ENCODE data around the gene HACL1. TPM values are rescaled to one million over a fixed set of nuclear protein-coding genes. Genes with fewer than 3 reads are reported as not detected.

HACL1 gene
- total RNA-seq, 5 donors from 2014 or later (not counting 1 experiment from before 2014, with no cell fraction given), result 27.7 to 38.0 (median 34.2) TPM

DNA sequence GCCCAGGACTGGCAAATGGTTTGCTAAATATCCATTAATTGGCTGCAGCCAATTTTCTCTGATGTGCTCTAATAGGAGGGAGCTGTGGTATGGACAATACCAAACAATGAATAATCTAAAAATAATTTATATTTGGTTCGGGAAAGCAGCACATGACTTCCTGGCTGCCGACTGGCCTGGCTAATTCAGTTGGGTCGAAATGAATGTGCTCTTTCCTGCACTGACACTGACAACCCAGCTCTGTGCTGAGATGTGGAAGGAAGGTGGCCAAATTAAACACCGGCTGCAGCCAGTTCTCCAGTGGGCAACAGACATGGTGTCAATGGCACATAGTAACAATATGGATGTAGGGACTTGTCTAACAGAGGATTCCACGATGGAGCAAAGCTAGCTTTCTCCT, 58.8 kb downstream of the HACL1 start:
- H3K9me3 Mint-ChIP-seq, result peaks cover 6 to 12% (median 10%) of the 10 kb centered on the region in 3 donors
- H3K4me1 ChIP-seq (ENCODE audit: control insufficient read depth in 1 of 2, extremely low read depth in 1 of 2, insufficient read depth in 2 of 2, low read length in 2 of 2), result peaks cover 4 to 16% of the 10 kb centered on the region in 2 experiments
- CTCF ChIA-PET, result no interaction called here

DNA sequence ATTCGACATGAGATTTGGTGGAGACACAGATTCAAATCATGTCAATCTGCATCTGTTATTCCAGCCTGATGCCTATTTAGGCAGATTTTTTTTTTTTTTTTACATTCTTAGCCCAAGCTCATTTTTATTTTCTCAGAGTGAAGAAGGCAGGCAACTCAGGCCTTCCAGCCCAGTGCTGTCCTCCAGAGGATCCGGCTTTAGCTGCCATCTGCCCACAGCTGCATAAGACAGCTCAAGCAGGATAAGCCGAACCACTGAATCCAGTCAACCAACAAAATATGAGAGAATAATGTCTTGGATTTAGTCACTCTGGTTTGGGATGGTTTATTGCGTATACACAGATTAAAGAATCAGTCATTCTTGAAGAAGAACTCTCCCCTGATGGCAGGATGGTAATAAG, 60.0 kb downstream of the HACL1 start:
- Mint-ChIP-seq H3K4me1 (peaks cover 34 to 55% (median 44%) of the 10 kb centered on the region in 3 donors), H3K27ac (peak overlapping the region in 1 of 2 donors; percentile 82), H3K9me3 (peaks cover 0 to 5% (median 4%) of the 10 kb centered on the region in 3 donors), H3K27me3 (no peaks in the 10 kb centered on the region), H3K36me3 (peaks cover 3% of the 10 kb centered on the region), H3K4me3 (no peak overlapping the region)
- Histone ChIP-seq H3K9me3 (no peaks in the 10 kb centered on the region), H3K4me3 (ENCODE audit: control insufficient read depth in 1 of 2, extremely low read depth in 1 of 2, low read length in 1 of 2) (no peak overlapping the region), H3K27me3 (replicated peaks in 1 of 2; ENCODE audit: control insufficient read depth in 2 of 2, extremely low read depth in 1 of 2, insufficient read depth in 2 of 2, low read length in 1 of 2) (no peaks in the 10 kb centered on the region), H3K4me1 (ENCODE audit: control insufficient read depth in 1 of 2, extremely low read depth in 1 of 2, insufficient read depth in 2 of 2, low read length in 2 of 2) (peaks cover 13 to 23% of the 10 kb centered on the region in 2 experiments), H3K27ac (ENCODE audit: low read length) (no peak overlapping the region), H3K36me3 (ENCODE audit: control insufficient read depth in 2 of 2, extremely low read depth in 1 of 2, insufficient read depth in 1 of 2, low read length in 1 of 2) (no peaks in the 10 kb centered on the region)
- WGBS (ENCODE audit: insufficient coverage), result no CpG with 5 or more reads among the region's 4 CpGs
- CTCF ChIA-PET, result no interaction called here
- POLR2A ChIA-PET, result no interaction called here
- no peak for ATAC-seq (replicated peaks in 1 of 4)
- no peak for DNase-seq

More for the DNA sequence above, 58.8 kb downstream of the HACL1 start:
- no peaks in the 10 kb centered on the region for H3K36me3 ChIP-seq (ENCODE audit: control insufficient read depth in 2 of 2, extremely low read depth in 1 of 2, insufficient read depth in 1 of 2, low read length in 1 of 2)
- H3K4me3 ChIP-seq (ENCODE audit: control insufficient read depth in 1 of 2, extremely low read depth in 1 of 2, low read length in 1 of 2), result no peak overlapping the region
- WGBS (ENCODE audit: insufficient coverage), result 60% methylated on average over 2 of the region's 5 CpGs
- no peaks in the 10 kb centered on the region for H3K9me3 ChIP-seq
- DNase-seq (no peak), ATAC-seq (replicated peaks in 1 of 4) (no peak)
- H3K36me3 Mint-ChIP-seq, result peaks cover 9% of the 10 kb centered on the region
- H3K27me3 Mint-ChIP-seq, result no peaks in the 10 kb centered on the region
- POLR2A ChIA-PET, result interaction anchor here in 1 of 2 donors (0.6 kb wide), 1 partner anchor 13 kb away, joined by 6 read pairs; no protein-coding TSS in a partner anchor
- no peaks in the 10 kb centered on the region for H3K27me3 ChIP-seq (replicated peaks in 1 of 2; ENCODE audit: control insufficient read depth in 2 of 2, extremely low read depth in 1 of 2, insufficient read depth in 2 of 2, low read length in 1 of 2)
- H3K4me3 Mint-ChIP-seq, result no peak overlapping the region
- H3K27ac Mint-ChIP-seq, result no peak overlapping the region
- H3K4me1 Mint-ChIP-seq, result peaks cover 22 to 43% (median 32%) of the 10 kb centered on the region in 3 donors
- H3K27ac ChIP-seq (ENCODE audit: low read length), result no peak overlapping the region

DNA sequence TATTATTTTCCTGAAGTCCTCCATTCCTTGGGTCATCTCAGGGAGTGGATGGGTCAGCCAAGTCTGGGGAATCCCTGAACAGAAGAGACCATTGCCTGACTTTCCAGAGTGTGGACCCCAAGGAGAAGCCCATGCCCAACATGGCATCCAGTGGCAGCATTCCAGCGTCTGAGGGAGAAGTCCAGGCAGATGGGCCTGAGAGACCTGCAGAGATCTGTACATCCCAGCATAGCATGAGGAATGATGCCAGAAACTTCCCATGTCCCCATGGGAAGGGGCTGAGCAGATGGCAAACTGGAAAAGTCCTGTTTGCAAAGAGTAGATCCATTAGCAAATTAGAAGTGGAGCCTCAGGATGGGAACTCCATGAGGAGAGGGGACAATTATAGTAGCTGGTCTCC, 62.3 kb downstream of the HACL1 start:
- no peak overlapping the region for H3K27ac ChIP-seq (ENCODE audit: low read length)
- Mint-ChIP-seq H3K9me3 (no peaks in the 10 kb centered on the region), H3K4me3 (peak overlapping the region in 1 of 3 donors; percentile 58), H3K4me1 (peaks cover 49 to 70% (median 63%) of the 10 kb centered on the region in 3 donors), H3K36me3 (peaks cover 3% of the 10 kb centered on the region), H3K27ac (peak overlapping the region; percentile 76 to 95), H3K27me3 (no peaks in the 10 kb centered on the region)
- ChIA-PET CTCF (interaction anchor here in 1 of 2 donors (0.5 kb wide), 1 partner anchor 463 kb away, joined by 3 read pairs; no protein-coding TSS in a partner anchor), POLR2A (interaction anchor here in 1 of 2 donors (0.6 kb wide), 1 partner anchor 1333 kb away, joined by 3 read pairs; no protein-coding TSS in a partner anchor)
- DNase-seq, result no peak
- H3K4me1 ChIP-seq (ENCODE audit: control insufficient read depth in 1 of 2, extremely low read depth in 1 of 2, insufficient read depth in 2 of 2, low read length in 2 of 2), result peaks cover 23 to 36% of the 10 kb centered on the region in 2 experiments
- H3K27me3 ChIP-seq (replicated peaks in 1 of 2; ENCODE audit: control insufficient read depth in 2 of 2, extremely low read depth in 1 of 2, insufficient read depth in 2 of 2, low read length in 1 of 2), result no peaks in the 10 kb centered on the region
- no peak for ATAC-seq (replicated peaks in 1 of 4)
- WGBS (ENCODE audit: insufficient coverage), result 100% methylated on average over 1 of the region's 1 CpG
- no peaks in the 10 kb centered on the region for H3K9me3 ChIP-seq
- no peaks in the 10 kb centered on the region for H3K36me3 ChIP-seq (ENCODE audit: control insufficient read depth in 2 of 2, extremely low read depth in 1 of 2, insufficient read depth in 1 of 2, low read length in 1 of 2)
- no peak overlapping the region for H3K4me3 ChIP-seq (ENCODE audit: control insufficient read depth in 1 of 2, extremely low read depth in 1 of 2, low read length in 1 of 2)

DNA sequence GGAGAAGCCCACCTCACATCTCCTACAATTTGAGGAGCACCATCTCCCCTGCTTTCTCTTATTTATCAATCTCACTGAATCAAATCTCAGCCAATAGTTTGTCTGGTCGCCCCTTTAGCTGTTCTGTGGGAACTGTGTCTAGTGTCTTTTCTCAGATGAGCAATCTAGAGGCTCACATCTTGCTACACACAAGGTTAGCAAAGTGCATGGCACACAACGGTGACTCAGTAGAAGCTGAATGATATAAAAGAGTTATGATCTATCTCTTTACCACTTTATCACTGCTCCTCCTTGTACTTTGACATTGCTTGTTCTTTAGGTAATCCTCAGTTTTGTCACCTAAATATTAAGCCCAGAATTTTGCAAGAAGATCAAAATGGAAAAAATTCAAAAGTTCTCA, 63.0 kb downstream of the HACL1 start:
- POLR2A ChIA-PET, result no interaction called here
- Mint-ChIP-seq H3K4me1 (peaks cover 49 to 70% (median 63%) of the 10 kb centered on the region in 3 donors), H3K36me3 (peaks cover 3% of the 10 kb centered on the region), H3K27me3 (no peaks in the 10 kb centered on the region), H3K27ac (peak overlapping the region; percentile 76 to 95), H3K9me3 (no peaks in the 10 kb centered on the region), H3K4me3 (peak overlapping the region in 2 of 3 donors; percentile 8 to 58)
- CTCF ChIA-PET, result interaction anchor here in 1 of 2 donors (0.5 kb wide), 1 partner anchor 462 kb away, joined by 3 read pairs; no protein-coding TSS in a partner anchor
- H3K4me1 ChIP-seq (ENCODE audit: control insufficient read depth in 1 of 2, extremely low read depth in 1 of 2, insufficient read depth in 2 of 2, low read length in 2 of 2), result peaks cover 23 to 36% of the 10 kb centered on the region in 2 experiments
- ATAC-seq (replicated peaks in 1 of 4) (no peak), DNase-seq (no peak)
- H3K36me3 ChIP-seq (ENCODE audit: control insufficient read depth in 2 of 2, extremely low read depth in 1 of 2, insufficient read depth in 1 of 2, low read length in 1 of 2), result peaks cover 0 to 3% of the 10 kb centered on the region in 2 donors
- no peaks in the 10 kb centered on the region for H3K9me3 ChIP-seq
- H3K27me3 ChIP-seq (replicated peaks in 1 of 2; ENCODE audit: control insufficient read depth in 2 of 2, extremely low read depth in 1 of 2, insufficient read depth in 2 of 2, low read length in 1 of 2), result no peaks in the 10 kb centered on the region
- WGBS (ENCODE audit: insufficient coverage), result no CpG with 5 or more reads among the region's 2 CpGs
- H3K27ac ChIP-seq (ENCODE audit: low read length), result peak overlapping the region; percentile 62
- no peak overlapping the region for H3K4me3 ChIP-seq (ENCODE audit: control insufficient read depth in 1 of 2, extremely low read depth in 1 of 2, low read length in 1 of 2)

- POLR2A ChIA-PET, result no interaction called here
- no peaks in the 10 kb centered on the region for H3K27me3 ChIP-seq (replicated peaks in 1 of 2; ENCODE audit: control insufficient read depth in 2 of 2, extremely low read depth in 1 of 2, insufficient read depth in 2 of 2, low read length in 1 of 2)
- H3K27ac Mint-ChIP-seq, result peak overlapping the region; percentile 87 to 95
- H3K27me3 Mint-ChIP-seq, result no peaks in the 10 kb centered on the region
- peaks cover 49 to 70% (median 63%) of the 10 kb centered on the region in 3 donors for H3K4me1 Mint-ChIP-seq
- peaks cover 23 to 36% of the 10 kb centered on the region in 2 experiments for H3K4me1 ChIP-seq (ENCODE audit: control insufficient read depth in 1 of 2, extremely low read depth in 1 of 2, insufficient read depth in 2 of 2, low read length in 2 of 2)
- DNase-seq (no peak), ATAC-seq (replicated peaks in 1 of 4) (peak in 2 of 4 experiments; percentile 40 to 45)
- CTCF ChIA-PET, result interaction anchor here in 1 of 2 donors (0.9 kb wide), 1 partner anchor 10 kb away, joined by 4 read pairs; no protein-coding TSS in a partner anchor
- H3K9me3 ChIP-seq, result no peaks in the 10 kb centered on the region
- WGBS (ENCODE audit: insufficient coverage), result 0% methylated on average over 2 of the region's 2 CpGs
- H3K27ac ChIP-seq (ENCODE audit: low read length), result peak overlapping the region; percentile 62
- peaks cover 3% of the 10 kb centered on the region for H3K36me3 Mint-ChIP-seq
- H3K36me3 ChIP-seq (ENCODE audit: control insufficient read depth in 2 of 2, extremely low read depth in 1 of 2, insufficient read depth in 1 of 2, low read length in 1 of 2), result peaks cover 0 to 3% of the 10 kb centered on the region in 2 donors
- no peak overlapping the region for H3K4me3 ChIP-seq (ENCODE audit: control insufficient read depth in 1 of 2, extremely low read depth in 1 of 2, low read length in 1 of 2)
- H3K9me3 Mint-ChIP-seq, result no peaks in the 10 kb centered on the region
- H3K4me3 Mint-ChIP-seq, result peak overlapping the region; percentile 11 to 60 (median 58)
Measured at GRCh38 chr3:15536856-15537255, 64.5 kb downstream of the HACL1 start.

DNA sequence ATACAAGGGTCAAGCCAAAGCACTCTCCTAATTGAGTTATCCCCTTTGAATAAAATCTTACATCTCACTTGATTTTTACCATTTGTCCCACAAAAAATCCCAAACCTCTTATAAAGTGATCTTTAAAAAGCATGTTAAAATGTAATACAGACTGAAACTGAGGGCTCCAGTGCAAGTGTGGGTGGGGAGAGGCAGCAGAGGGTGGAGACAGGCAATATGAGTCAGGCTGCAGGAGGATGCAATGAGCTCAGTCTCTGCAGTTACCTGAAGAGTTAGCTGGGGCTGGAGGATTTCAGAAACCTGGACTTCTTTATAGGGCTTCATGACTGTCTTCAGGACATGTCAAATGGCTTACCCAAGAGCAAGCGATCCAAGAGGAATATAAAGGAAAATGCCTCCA, 65.6 kb downstream of the HACL1 start:
- Histone ChIP-seq H3K4me3 (ENCODE audit: control insufficient read depth in 1 of 2, extremely low read depth in 1 of 2, low read length in 1 of 2) (no peak overlapping the region), H3K27ac (ENCODE audit: low read length) (peak overlapping the region; percentile 62), H3K27me3 (replicated peaks in 1 of 2; ENCODE audit: control insufficient read depth in 2 of 2, extremely low read depth in 1 of 2, insufficient read depth in 2 of 2, low read length in 1 of 2) (no peaks in the 10 kb centered on the region), H3K36me3 (ENCODE audit: control insufficient read depth in 2 of 2, extremely low read depth in 1 of 2, insufficient read depth in 1 of 2, low read length in 1 of 2) (peaks cover 0 to 3% of the 10 kb centered on the region in 2 donors), H3K9me3 (no peaks in the 10 kb centered on the region), H3K4me1 (ENCODE audit: control insufficient read depth in 1 of 2, extremely low read depth in 1 of 2, insufficient read depth in 2 of 2, low read length in 2 of 2) (peaks cover 23 to 42% of the 10 kb centered on the region in 2 experiments)
- Mint-ChIP-seq H3K36me3 (peaks cover 3% of the 10 kb centered on the region), H3K4me1 (peaks cover 47 to 68% (median 58%) of the 10 kb centered on the region in 3 donors), H3K9me3 (no peaks in the 10 kb centered on the region), H3K27ac (peak overlapping the region; percentile 87 to 95), H3K27me3 (no peaks in the 10 kb centered on the region), H3K4me3 (peak overlapping the region; percentile 11 to 58 (median 14))
- ChIA-PET CTCF (no interaction called here), POLR2A (interaction anchor here in 1 of 2 donors (0.5 to 0.7 kb wide), 2 partner anchors 192 to 329 kb away, joined by 3 to 4 read pairs; no protein-coding TSS in a partner anchor)
- DNase-seq (peak in 17 of 35 experiments; percentile 4 to 34 (median 11)), ATAC-seq (replicated peaks in 1 of 4) (peak; percentile 72 to 96 (median 93))
- 83% methylated on average over 1 of the region's 1 CpG for WGBS (ENCODE audit: insufficient coverage)
